WTC11 (cell line): ENCODE measurements around the gene KBTBD8.

ENCODE experiments used
- CTCF ChIP-seq: fragments of 200-600 bp; IDR thresholded peaks from 2 replicates; pipeline ENCODE4 v1.8.0; 2022; ENCODE audit warnings: antibody characterized with exemption
- FOXK1 ChIP-seq: sonication (generic); formaldehyde crosslinking; IDR thresholded peaks from 2 replicates; pipeline ENCODE4 v1.8.0; 2022; ENCODE audit warnings: mild to moderate bottlenecking, moderate library complexity, missing genetic modification reagents
- GRHL2 ChIP-seq: fragments of 250-450 bp; sonication (Bioruptor Pico); IDR thresholded peaks from 2 replicates; pipeline ENCODE4 v1.8.0; 2022; ENCODE audit warnings: mild to moderate bottlenecking, moderate library complexity; ENCODE audit not compliant: insufficient replicate concordance, severe bottlenecking
- MAX ChIP-seq: sonication (generic); formaldehyde crosslinking; IDR thresholded peaks from 2 replicates; pipeline ENCODE4 v1.8.0; 2022; ENCODE audit warnings: mild to moderate bottlenecking, missing genetic modification reagents
- MLX ChIP-seq: sonication (generic); formaldehyde crosslinking; IDR thresholded peaks from 2 replicates; pipeline ENCODE4 v1.8.1; 2023; ENCODE audit warnings: mild to moderate bottlenecking, missing genetic modification reagents, moderate library complexity
- ZNF425 ChIP-seq: fragments of 250-450 bp; sonication (Bioruptor Pico); conservative IDR thresholded peaks from 2 replicates; pipeline ENCODE4 v1.9.0; 2021; ENCODE audit warnings: mild to moderate bottlenecking

GRCh38 chr3:66996696-66997095 is 1.4 kb upstream of the KBTBD8 start:
- TF ChIP-seq CTCF (no peak), ZNF425 (no peak), MLX (CRISPR knock-in tag) (no peak), MAX (CRISPR knock-in tag) (no peak), FOXK1 (CRISPR knock-in tag) (no peak), GRHL2 (CRISPR knock-in tag) (no peak)
